ENCODE results near the gene MRFAP1.

MRFAP1 gene

DNA sequence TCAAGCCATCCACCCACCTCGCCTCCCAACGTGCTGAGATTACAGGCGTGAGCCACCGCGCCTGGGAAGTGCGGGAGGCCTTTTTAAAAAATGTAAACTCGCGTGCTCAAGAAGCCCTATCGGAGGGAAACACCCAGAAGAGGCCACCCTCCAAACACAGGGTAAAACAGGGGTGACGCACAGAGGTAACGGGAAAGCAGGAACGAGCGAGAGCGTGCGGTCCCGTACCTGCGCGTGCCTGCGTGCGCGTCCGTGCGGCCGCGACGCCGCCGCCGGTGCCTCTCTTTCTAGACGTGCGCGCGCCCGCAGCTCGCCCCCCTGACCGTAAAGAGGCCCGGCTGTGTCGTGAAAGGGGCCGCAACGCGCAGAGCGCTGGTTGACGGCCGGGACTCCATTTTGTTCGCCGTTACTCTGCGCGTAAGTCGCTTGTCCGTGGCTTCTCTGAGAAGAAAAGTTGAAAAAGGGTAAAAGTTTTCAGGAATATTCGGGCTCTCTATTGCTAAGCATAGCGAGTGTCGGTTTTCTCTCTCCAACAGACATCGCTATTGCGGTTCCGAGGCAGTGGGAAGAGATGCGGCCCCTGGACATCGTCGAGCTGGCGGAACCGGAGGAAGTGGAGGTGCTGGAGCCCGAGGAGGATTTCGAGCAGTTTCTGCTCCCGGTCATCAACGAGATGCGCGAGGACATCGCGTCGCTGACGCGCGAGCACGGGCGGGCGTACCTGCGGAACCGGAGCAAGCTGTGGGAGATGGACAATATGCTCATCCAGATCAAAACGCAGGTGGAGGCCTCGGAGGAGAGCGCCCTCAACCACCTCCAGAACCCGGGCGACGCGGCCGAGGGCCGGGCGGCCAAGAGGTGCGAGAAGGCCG is at the start of gene MRFAP1:
Gene MRFAP1, plus strand, starts transcription at position 394 of the 872 bp plus-strand sequence. Its CDS starts 178 bp downstream, at position 572.
- peak; percentile 90 to 91 for DNase-seq

DNA sequence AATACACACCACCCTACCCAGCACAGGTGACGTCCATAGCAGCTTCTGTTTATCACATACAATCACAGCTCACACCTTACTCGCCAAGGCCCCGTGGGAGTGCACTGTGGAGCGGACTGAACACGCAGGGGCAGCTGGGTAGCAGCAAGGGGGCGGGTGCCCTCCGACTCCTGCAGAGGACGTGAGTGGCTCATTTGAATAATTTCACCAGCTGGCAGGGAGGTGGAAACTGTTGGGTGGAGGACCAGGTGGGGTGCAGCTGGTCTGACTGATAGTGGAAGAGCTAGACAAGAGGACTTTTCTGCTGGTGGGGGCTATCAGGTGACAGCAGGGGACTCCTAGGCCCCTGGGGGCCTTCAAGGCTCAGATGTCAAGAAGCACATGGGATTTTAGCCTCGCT is 49.2 kb upstream of the MRFAP1 start:
- DNase-seq: no peak

- no peak for DNase-seq
Measured at GRCh38 chr4:6591781-6592180, 48.7 kb upstream of the MRFAP1 start.

GRCh38 chr4:6592804-6593563 is 47.5 kb upstream of the MRFAP1 start:
- no peak for DNase-seq

GRCh38 chr4:6594341-6594740 is 46.1 kb upstream of the MRFAP1 start:
- DNase-seq: no peak

GRCh38 chr4:6594826-6595355 is 45.6 kb upstream of the MRFAP1 start:
- no peak for DNase-seq

DNA sequence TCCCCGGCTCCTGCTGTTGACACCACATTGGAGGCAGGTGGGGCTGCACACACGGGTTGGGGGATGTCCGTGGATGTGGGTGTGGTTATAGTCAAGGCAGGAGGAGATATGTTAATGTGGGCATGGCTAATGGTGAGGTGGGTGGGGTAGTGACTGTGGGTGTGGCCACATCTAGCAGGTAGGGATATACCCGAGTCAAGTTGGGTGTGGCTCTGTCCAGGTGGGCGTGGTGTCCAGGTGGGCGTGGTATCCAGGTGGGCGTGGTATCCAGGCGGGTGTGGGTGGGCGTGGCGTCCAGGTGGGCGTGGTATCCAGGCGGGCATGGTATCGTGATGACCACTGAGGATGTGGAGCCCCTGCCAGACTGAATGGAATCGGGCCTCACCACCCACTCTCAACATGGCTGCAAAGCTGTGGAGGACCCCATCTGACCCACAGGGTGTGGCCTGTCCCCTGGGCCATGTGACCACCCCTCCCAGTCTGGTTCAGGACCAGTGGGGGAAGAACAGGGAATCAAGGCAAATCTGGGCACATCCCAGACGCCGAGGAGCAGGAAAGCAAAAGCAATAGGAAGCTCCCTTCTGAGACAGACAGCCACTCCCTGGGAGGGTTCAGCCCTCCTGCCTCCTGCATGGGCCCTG is 44.5 kb upstream of the MRFAP1 start:
- no peak for DNase-seq

DNA sequence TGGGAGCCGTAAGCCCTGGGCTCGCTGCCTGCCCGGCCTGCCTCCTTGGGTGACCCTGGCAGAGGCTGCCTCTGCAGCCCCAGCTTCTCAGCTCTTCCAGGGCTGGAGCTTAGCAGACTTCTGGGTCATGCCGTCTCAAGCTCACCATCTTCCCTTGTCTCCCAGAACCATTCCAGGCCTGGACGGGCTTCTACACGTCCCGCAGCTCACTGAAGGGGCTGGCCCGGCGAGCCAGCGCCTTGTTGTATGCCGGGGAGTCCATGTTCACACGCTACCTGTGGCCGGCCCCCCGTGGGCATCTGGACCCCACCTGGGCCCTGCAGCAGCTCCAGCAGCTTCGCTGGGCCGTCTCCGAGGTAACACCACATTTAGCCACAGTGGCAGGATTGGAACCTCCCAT is 43.5 kb upstream of the MRFAP1 start:
- no peak for DNase-seq

GRCh38 chr4:6598127-6598526 is 42.4 kb upstream of the MRFAP1 start:
- DNase-seq: no peak

- no peak for DNase-seq
Measured at GRCh38 chr4:6598641-6599040, 41.8 kb upstream of the MRFAP1 start.

DNA sequence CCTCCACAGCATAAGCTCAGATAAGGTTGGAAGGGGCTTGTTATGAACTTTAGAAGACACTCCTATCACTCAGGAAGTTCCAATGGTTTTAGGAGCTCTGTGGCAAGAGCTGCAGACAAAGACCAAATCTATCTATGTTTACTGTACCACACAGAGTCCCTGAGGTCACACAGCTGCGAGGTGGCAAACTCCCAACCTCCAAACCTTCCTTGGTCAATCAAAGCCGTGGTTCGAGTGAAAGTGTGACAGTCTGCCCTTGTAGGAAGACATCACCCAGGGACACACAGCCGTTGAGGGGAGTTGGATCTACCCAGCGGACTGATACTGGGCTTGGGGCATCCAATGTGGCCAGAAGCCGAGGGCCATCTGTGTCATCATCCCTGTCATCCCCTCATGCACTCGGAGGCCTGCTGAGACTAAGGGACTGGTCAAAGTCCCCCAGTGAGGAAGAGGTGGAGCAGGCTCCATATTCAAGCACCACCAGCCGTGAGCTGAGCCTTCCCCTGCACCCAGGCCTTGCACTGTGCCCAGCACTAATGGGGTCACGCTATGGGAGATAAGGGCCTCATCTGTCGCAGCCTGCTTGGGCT is 38.7 kb upstream of the MRFAP1 start:
- DNase-seq: no peak

GRCh38 chr4:6602289-6602688 is 38.2 kb upstream of the MRFAP1 start:
- no peak for DNase-seq

GRCh38 chr4:6603128-6603527 is 37.4 kb upstream of the MRFAP1 start:
- no peak for DNase-seq

DNA sequence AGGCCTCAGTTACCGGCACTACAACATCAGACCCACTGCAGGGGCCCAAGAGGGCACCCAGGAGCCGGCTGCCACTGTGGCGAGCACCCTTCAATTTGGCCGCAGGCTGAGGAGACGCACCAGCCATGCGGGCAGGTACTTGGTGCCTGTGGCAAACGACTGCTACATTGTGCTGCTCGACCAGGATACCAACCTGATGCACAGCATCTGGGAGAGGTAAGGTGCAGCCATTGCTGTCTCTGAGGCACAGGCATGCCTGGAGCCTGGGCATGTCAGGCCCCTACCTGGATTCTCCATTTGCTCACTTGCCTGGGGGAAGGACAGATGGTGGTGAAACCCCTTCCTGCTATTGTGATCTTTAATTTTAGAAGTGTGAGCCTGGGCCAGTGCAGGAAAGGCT is 35.4 kb upstream of the MRFAP1 start:
- no peak for DNase-seq

GRCh38 chr4:6605605-6606004 is 34.9 kb upstream of the MRFAP1 start:
- no peak for DNase-seq

DNA sequence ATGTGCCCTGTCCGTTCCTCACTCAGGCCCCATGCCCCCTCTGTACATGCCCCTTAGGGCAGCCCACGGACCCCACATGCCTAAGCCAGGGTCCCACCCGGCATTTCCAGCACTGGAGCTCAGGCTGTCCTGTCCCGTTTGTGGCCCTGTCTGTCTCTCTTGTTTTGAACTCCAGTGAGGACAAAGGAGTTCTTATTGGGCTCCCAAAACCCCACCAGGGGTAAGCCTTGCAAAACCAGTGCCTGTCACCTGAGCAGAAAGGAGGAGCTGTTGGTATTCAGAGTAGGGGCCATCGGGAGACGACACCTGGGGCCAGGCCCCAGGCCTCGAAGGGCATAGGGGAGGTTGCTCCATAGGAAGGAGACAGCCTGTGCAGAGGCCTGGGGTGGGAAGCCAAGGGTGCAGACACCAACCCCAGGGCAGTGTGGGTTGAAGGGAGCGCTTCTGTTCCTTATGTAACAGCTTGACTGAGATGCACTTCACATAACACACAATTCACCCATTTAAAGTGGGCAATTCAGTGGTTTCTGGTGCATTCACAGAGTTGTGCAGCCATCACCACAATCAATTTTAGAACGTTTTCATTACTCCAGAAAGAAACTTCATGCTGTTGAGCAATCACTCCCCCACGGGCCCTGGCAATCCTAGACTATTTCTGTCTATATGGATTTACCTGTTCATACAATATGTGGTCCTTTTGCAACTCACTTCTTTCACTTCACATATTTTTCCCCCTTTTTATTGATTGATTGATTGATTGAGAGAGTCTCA is 33.8 kb upstream of the MRFAP1 start:
- no peak for DNase-seq

GRCh38 chr4:6607368-6608055 is 33.0 kb upstream of the MRFAP1 start:
- no peak for DNase-seq

- DNase-seq: no peak
Measured at GRCh38 chr4:6608758-6609414, 31.6 kb upstream of the MRFAP1 start.

DNA sequence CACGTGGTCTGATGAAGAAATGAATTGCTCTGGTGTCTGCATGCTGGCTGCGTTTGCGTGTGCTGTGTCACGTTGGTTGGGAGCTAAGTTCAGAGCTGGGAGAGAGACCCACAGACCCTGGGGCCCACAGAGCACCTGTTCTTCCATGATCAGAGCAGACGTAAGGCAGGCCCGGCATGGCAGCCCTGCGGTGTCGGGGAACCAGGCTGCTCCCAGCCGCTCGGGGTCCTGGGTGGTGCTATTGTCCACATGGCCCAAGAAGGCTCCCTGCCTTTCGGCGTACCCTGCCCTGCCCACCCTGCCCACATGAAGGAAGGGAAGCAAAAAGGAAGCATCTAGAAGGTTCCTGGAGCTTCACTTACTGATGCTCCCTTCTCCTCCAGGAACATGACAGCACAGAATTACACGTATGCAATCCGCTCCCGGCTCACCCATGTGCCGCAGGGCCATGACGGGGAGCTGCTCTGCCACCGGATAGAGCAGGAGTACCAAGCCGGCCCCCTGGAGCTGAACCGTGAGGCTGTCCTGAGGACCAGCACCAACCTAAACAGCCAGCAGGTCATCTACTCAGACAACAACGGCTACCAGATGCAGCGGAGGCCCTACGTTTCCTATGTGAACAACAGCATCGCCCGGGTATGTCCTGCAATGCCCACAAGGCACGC is 30.9 kb upstream of the MRFAP1 start:
- no peak for DNase-seq

DNA sequence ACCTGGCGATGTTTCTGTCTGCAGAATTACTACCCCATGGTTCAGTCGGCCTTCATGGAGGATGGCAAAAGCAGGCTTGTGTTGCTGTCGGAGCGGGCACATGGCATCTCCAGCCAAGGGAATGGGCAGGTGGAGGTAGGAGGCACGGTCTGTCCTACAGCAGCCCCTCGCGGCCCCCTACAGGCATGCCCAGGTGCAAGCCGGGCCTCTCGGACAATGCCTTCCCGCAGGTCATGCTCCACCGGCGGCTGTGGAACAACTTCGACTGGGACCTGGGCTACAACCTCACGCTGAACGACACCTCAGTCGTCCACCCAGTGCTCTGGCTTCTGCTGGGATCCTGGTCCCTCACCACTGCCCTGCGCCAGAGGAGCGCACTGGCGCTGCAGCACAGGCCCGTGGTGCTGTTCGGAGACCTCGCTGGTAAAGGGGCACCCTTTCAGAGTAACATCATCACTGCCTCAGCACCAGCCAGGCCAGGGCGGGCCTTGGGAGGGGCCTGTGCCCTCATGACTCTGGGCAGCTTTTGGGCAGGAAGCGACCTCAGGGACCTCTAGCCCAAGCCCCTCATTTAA is 29.5 kb upstream of the MRFAP1 start:
- DNase-seq: no peak
